Measurements from ENCODE around the gene DUSP7. TPM values are rescaled to one million over a fixed set of nuclear protein-coding genes. Genes with fewer than 3 reads are reported as not detected.
"Not testable (repeated sequence)": the region's sequence is repeated elsewhere in the genome, so short reads cannot be mapped to it uniquely, and the experiment has no call there.

The DUSP7 gene
- total RNA-seq, 1 experiment from 2014 or later = 18.8 TPM

DNA sequence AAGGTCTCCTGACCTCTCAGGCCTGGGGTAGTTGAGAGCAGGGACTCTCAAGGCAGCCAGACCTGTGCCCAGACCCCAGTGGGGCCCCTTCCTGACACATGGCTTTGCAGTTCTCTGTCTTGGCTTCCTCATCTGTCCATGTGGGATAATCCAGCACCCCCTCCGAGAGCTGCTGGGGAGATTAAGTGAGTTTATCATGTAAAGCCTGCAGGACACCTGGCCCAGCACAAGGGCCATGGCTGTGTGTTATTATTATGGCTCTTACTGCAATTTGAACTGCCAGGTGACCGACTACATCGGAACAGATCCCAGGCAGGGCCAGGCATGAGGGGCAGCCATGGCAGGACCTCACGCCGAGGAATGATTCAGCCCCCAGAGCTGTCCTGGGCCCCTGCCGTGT, 12.6 kb downstream of the DUSP7 start (continued):
- TF ChIP-seq CTCF (IDR thresholded peaks at IDR 0.05) = no peak

DNA sequence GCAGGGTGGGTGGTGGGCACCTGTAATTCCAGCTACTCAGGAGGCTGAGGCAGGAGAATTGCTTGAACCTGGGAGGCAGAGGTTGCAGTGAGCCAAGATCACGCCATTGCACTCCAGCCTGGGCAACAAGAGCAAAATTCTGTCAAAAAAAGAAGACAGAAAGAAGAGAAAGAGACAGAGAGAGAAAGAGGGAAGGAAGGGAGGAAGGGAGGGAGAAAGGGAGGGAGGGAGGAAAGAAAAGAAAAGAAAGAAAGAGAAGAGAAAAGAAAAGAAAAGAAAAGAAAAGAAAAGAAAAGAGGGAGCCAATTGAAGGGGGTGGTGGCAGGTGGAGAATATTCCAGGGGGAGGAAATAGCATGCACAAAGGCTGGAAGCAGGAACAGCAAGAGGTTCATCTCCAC, 13.3 kb downstream of the DUSP7 start:
- H3K36me3 Mint-ChIP-seq; H3K27ac Mint-ChIP-seq; H3K27me3 Mint-ChIP-seq (ENCODE audit: low read depth); H3K4me3 Mint-ChIP-seq; H3K9me3 Mint-ChIP-seq; DNase-seq (ENCODE audit: low spot score); ATAC-seq: not testable (repeated sequence)
- CTCF ChIA-PET = interaction anchor here (0.6 to 7.0 kb wide), 4 partner anchors 11 to 41 kb away, joined by 3 to 58 read pairs (median 4); partner anchors contain the start of gene DUSP7
- H3K4me1 Mint-ChIP-seq = peaks cover 11% of the 10 kb centered on the region
- POLR2A ChIA-PET = interaction anchor here (0.7 kb wide), 1 partner anchor 109 kb away, joined by 3 read pairs; no protein-coding TSS in a partner anchor

DNA sequence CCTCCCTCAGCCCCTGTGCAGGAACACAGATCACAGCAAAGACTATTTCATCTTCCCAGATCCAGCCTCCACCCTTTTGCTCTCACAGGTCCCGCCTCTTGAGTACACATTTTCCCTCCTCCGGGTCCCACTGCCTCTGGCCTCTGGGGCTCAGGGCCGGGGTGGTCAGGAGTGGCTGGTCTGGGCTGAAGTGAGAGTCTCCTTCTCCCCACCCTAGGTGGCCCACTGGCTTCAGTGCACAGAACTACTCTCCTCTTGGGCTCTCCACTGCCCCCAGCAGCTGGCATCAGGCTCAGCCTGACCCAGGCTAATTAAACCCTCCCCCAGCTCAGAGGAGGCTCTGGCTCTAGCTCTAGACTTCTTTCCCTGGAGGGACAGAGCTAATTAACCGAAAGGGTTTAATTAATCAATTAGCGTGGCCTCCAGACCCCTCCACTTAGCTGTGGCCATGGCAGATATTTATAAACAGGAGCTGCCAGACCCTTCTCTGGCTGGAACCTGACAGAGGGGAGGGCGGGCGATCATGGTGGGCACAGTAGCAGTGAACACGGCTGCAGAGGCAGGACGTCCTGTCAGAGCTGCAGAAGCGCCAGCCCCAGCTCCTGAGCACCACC, 15.1 kb downstream of the DUSP7 start:
- H3K36me3 Mint-ChIP-seq = no peaks in the 10 kb centered on the region
- POLR2A ChIA-PET = no interaction called here
- H3K27me3 Mint-ChIP-seq (ENCODE audit: low read depth) = no peaks in the 10 kb centered on the region
- H3K4me3 Mint-ChIP-seq = no peak overlapping the region
- CTCF ChIA-PET = interaction anchor here (0.8 to 8.0 kb wide), 15 partner anchors 8 to 344 kb away, joined by 3 to 115 read pairs (median 4); partner anchors contain the start of genes ABHD14B and DUSP7
- peak; percentile 46 for ATAC-seq
- TF ChIP-seq, protein P1, sequence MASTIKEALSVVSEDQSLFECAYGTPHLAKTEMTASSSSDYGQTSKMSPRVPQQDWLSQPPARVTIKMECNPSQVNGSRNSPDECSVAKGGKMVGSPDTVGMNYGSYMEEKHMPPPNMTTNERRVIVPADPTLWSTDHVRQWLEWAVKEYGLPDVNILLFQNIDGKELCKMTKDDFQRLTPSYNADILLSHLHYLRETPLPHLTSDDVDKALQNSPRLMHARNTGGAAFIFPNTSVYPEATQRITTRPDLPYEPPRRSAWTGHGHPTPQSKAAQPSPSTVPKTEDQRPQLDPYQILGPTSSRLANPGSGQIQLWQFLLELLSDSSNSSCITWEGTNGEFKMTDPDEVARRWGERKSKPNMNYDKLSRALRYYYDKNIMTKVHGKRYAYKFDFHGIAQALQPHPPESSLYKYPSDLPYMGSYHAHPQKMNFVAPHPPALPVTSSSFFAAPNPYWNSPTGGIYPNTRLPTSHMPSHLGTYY (CRISPR knock-in tag; IDR thresholded peaks at IDR 0.05) = no peak
- no peak for TF ChIP-seq SMAD3 (CRISPR knock-in tag; IDR thresholded peaks at IDR 0.05; ENCODE audit: borderline replicate concordance)
- no peak for TF ChIP-seq E2F4 (CRISPR knock-in tag; IDR thresholded peaks at IDR 0.05; ENCODE audit: borderline replicate concordance, low read depth)
- TF ChIP-seq CREM (CRISPR knock-in tag; IDR thresholded peaks at IDR 0.05) = no peak
- TF ChIP-seq CTCF (IDR thresholded peaks at IDR 0.05) = no peak
- TF ChIP-seq TCF7 (CRISPR knock-in tag; IDR thresholded peaks at IDR 0.05; ENCODE audit: low read depth) = no peak
- TF ChIP-seq, protein P2, sequence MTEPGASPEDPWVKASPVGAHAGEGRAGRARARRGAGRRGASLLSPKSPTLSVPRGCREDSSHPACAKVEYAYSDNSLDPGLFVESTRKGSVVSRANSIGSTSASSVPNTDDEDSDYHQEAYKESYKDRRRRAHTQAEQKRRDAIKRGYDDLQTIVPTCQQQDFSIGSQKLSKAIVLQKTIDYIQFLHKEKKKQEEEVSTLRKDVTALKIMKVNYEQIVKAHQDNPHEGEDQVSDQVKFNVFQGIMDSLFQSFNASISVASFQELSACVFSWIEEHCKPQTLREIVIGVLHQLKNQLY (CRISPR knock-in tag; IDR thresholded peaks at IDR 0.05) = no peak
- TF ChIP-seq OVOL2 (CRISPR knock-in tag; IDR thresholded peaks at IDR 0.05; ENCODE audit: borderline replicate concordance) = no peak
- no peak for TF ChIP-seq GTF2I (CRISPR knock-in tag; conservative IDR thresholded peaks at IDR 0.05)
- DNase-seq (ENCODE audit: low spot score) = peak; percentile 41
- H3K4me1 Mint-ChIP-seq = peaks cover 9% of the 10 kb centered on the region
- no peak overlapping the region for H3K27ac Mint-ChIP-seq
- no peaks in the 10 kb centered on the region for H3K9me3 Mint-ChIP-seq

- no peaks in the 10 kb centered on the region for H3K9me3 Mint-ChIP-seq
- DNase-seq (ENCODE audit: low spot score) = no peak
- CTCF ChIA-PET = interaction anchor here (0.8 to 8.0 kb wide), 13 partner anchors 8 to 344 kb away, joined by 3 to 115 read pairs (median 4); partner anchors contain the start of genes ABHD14B and DUSP7
- no peak for ATAC-seq
- H3K27ac Mint-ChIP-seq = no peak overlapping the region
- POLR2A ChIA-PET = no interaction called here
- H3K4me3 Mint-ChIP-seq = no peak overlapping the region
- H3K36me3 Mint-ChIP-seq = no peaks in the 10 kb centered on the region
- H3K4me1 Mint-ChIP-seq = peaks cover 9% of the 10 kb centered on the region
- H3K27me3 Mint-ChIP-seq (ENCODE audit: low read depth) = no peaks in the 10 kb centered on the region
- TF ChIP-seq, protein P1 (CRISPR knock-in tag; IDR thresholded peaks at IDR 0.05) = no peak
- no peak for TF ChIP-seq MXD4 (CRISPR knock-in tag; IDR thresholded peaks at IDR 0.05; ENCODE audit: borderline replicate concordance)
Measured at GRCh38 chr3:52040600-52040999, 15.8 kb downstream of the DUSP7 start.

Data from WTC11 (cell line).